GM13977 (cell line): ENCODE results near the gene ZNF423.

Source experiments
- DNase-seq: peaks from one replicate; pipeline ENCODE4 v3.0.0; 2012; ENCODE audit warnings: low spot score
- in situ Hi-C: fragments of 300-500 bp; cut with MboI; formaldehyde crosslinking; loops from one replicate; pipeline ENCODE4 v1.12.0; 2022; ENCODE audit warnings: low sequenced_read_pairs, low pct_unique_long_range_greater_than_20kb, mixed read lengths, inconsistent platforms; ENCODE audit not compliant: unreplicated experiment
- TF ChIP-seq, protein P1 (sequence below): IDR thresholded peaks from 2 replicates; pipeline ENCODE4 v1.5.1; 2012; ENCODE audit warnings: mild to moderate bottlenecking, control low read depth; ENCODE audit not compliant: insufficient read depth; ENCODE audit errors: extremely low read depth, missing control alignments

ZNF423 gene

DNA sequence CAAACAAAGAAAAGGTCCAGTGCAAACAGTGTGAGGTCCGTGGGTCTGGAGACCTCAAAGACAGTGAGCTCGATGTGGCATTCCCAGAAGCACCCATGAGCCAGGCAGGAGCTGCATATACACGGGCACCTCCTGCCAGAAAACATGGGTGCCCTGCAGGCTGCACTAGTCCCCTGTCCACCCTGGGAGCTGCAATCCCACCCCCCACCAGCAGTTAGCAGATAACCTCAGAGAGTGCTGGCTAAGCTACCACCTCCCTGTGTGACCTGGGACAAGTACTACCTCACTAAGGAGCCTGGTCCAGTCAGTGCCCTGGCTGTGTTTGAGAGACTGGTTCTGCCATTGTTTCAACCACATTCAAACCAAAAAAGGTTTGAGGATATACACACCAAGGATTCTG lies 135.7 kb downstream of the ZNF423 start:
- in situ Hi-C loops, result no loop called here
- TF ChIP-seq, protein P1, sequence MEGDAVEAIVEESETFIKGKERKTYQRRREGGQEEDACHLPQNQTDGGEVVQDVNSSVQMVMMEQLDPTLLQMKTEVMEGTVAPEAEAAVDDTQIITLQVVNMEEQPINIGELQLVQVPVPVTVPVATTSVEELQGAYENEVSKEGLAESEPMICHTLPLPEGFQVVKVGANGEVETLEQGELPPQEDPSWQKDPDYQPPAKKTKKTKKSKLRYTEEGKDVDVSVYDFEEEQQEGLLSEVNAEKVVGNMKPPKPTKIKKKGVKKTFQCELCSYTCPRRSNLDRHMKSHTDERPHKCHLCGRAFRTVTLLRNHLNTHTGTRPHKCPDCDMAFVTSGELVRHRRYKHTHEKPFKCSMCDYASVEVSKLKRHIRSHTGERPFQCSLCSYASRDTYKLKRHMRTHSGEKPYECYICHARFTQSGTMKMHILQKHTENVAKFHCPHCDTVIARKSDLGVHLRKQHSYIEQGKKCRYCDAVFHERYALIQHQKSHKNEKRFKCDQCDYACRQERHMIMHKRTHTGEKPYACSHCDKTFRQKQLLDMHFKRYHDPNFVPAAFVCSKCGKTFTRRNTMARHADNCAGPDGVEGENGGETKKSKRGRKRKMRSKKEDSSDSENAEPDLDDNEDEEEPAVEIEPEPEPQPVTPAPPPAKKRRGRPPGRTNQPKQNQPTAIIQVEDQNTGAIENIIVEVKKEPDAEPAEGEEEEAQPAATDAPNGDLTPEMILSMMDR, result no peak
- no peak for DNase-seq

DNA sequence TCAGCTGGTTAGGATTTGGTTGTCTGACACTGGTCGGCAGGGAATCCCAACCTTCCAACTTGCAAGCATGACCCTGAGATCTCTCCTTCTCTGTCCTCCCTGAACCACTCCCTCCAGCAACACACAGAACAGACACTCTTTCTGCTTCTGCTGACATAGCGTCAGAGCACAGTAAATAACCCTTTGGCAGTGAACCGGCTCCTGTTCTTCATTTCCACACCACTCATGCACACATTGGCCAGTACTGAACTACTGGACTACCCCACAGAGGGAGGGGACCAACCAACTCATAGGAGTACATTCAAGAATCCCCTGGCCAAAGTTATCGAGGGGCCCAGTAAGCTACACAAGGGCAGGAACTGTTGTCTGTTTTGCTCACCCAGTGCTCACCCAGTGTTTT lies 138.2 kb downstream of the ZNF423 start:
- TF ChIP-seq, protein P1, result no peak
- no peak for DNase-seq
- in situ Hi-C loops, result no loop called here

DNA sequence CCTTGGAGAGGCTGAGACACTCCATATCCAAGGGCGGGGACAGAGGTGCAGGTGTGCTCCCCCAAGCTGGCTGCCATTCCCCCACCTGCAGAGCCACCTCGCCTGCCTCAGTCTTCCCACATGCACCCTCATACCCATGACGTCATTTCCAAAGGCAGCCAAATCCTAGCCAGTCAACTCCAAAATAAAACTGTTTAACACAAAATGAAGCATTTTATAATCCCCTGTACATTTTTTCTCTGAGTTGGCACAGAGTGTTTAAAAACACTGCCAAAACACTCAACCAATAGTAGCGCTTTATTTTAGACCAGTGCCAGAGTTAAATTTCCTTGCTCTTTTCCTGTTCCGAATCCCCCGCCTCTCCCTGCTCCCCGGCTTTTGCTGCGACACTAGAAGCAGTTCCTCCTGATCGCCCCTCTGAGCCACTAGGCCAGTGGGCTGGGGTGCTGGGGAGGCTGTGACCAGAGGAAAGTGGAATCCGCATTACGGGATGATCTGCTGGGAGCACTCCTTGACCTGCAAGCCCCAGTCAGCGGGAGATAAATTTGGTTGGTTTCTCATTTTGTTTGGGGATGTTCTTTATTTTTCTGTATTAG lies 139.5 kb downstream of the ZNF423 start:
- no peak for DNase-seq
- in situ Hi-C loops, result no loop called here
- TF ChIP-seq, protein P1, result no peak

GRCh38 chr16:49713770-49714169 lies 142.1 kb downstream of the ZNF423 start:
- in situ Hi-C loops, result no loop called here
- DNase-seq, result no peak
- TF ChIP-seq, protein P1, result no peak

GRCh38 chr16:49712542-49712941 lies 143.4 kb downstream of the ZNF423 start:
- in situ Hi-C loops, result no loop called here
- TF ChIP-seq, protein P1, result no peak
- no peak for DNase-seq

DNA sequence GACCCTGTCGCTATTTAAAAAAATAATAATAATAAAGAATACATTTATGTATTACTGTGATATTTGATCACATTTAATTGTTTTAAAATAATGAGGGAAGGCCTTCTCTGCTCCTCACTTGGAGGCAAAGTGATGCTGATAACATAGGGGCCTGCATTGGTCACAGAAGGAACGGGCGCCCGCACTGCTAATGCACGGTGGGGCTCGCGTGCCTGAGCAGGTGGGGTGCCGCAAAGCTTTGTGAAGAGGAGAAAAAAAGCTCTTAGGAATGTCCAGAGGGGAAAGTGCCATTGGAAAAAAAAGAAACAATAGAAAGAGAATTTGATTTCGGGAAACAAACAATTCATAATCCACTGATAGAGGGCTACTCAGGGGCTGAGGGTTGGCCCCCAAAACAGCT lies 143.8 kb downstream of the ZNF423 start:
- DNase-seq, result no peak
- TF ChIP-seq, protein P1, result no peak
- in situ Hi-C loops, result no loop called here
